ENCODE data around the gene LMF2.
A peak's percentile ranks its signal among the peaks of the same experiment; 100 is the strongest.

The LMF2 gene

DNA sequence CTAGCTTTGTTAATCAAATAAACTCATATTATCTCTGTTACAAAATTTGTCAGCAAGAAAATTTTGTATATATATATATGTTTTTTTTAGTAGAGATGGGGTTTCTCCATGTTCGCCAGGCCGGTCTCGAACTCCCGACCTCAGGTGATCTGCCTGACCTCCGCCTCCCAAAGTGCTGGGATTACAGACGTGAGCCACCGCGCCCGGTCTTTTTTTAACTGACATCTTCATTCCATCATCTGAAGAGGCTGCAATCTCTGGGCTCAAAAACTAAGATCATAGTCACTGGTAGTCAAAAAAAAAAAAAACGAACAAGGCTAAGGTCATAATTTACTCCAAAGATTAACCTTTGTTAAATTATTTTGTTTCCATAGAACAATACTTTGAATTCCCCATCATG, 32.9 kb upstream of the LMF2 start:
- ChIA-PET CTCF (interaction anchor here (0.8 to 1.8 kb wide), 4 partner anchors 15 to 23 kb away, joined by 3 to 11 read pairs (median 6); partner anchors contain the start of gene SCO2), POLR2A (interaction anchor here (2.2 kb wide), 1 partner anchor 15 kb away, joined by 19 read pairs; the partner anchor contains the start of gene SCO2)
- Histone ChIP-seq H3K27ac (ENCODE audit: extremely low read depth, low read depth, low read length) (no peak overlapping the region), H3K4me3 (ENCODE audit: low read depth, low read length) (no peak overlapping the region), H3K9me3 (ENCODE audit: control insufficient read depth, insufficient read depth, low read depth, low read length) (no peaks in the 10 kb centered on the region), H3K36me3 (ENCODE audit: control insufficient read depth in 2 of 2, insufficient read depth in 1 of 2, low read length in 2 of 2) (no peaks in the 10 kb centered on the region), H3K4me1 (ENCODE audit: control insufficient read depth, insufficient read depth, low read length) (peaks cover 8% of the 10 kb centered on the region; the same call in 1 of the 2 replicates)
- TF ChIP-seq, protein P1, sequence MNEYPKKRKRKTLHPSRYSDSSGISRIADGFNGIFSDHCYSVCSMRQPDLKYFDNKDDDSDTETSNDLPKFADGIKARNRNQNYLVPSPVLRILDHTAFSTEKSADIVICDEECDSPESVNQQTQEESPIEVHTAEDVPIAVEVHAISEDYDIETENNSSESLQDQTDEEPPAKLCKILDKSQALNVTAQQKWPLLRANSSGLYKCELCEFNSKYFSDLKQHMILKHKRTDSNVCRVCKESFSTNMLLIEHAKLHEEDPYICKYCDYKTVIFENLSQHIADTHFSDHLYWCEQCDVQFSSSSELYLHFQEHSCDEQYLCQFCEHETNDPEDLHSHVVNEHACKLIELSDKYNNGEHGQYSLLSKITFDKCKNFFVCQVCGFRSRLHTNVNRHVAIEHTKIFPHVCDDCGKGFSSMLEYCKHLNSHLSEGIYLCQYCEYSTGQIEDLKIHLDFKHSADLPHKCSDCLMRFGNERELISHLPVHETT (tag by site-specific recombination; IDR thresholded peaks at IDR 0.05) = no peak
- TF ChIP-seq, protein P2, sequence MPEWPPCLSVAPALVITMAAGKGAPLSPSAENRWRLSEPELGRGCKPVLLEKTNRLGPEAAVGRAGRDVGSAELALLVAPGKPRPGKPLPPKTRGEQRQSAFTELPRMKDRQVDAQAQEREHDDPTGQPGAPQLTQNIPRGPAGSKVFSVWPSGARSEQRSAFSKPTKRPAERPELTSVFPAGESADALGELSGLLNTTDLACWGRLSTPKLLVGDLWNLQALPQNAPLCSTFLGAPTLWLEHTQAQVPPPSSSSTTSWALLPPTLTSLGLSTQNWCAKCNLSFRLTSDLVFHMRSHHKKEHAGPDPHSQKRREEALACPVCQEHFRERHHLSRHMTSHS (tag by site-specific recombination; IDR thresholded peaks at IDR 0.05) = no peak
- no peak for TF ChIP-seq ZIC2 (tag by site-specific recombination; IDR thresholded peaks at IDR 0.05)
- no peak for TF ChIP-seq TRIM28 (IDR thresholded peaks at IDR 0.05; ENCODE audit: borderline replicate concordance, low read length)
- TF ChIP-seq ZNF211 (tag by site-specific recombination; IDR thresholded peaks at IDR 0.05; ENCODE audit: low read depth) = no peak
- TF ChIP-seq HOXD13 (CRISPR knock-in tag; IDR thresholded peaks at IDR 0.05; ENCODE audit: borderline replicate concordance) = no peak
- no peak for TF ChIP-seq ZNF548 (tag by site-specific recombination; IDR thresholded peaks at IDR 0.05)
- no peak for TF ChIP-seq ZBTB21 (tag by site-specific recombination; IDR thresholded peaks at IDR 0.05)
- TF ChIP-seq, protein P3, sequence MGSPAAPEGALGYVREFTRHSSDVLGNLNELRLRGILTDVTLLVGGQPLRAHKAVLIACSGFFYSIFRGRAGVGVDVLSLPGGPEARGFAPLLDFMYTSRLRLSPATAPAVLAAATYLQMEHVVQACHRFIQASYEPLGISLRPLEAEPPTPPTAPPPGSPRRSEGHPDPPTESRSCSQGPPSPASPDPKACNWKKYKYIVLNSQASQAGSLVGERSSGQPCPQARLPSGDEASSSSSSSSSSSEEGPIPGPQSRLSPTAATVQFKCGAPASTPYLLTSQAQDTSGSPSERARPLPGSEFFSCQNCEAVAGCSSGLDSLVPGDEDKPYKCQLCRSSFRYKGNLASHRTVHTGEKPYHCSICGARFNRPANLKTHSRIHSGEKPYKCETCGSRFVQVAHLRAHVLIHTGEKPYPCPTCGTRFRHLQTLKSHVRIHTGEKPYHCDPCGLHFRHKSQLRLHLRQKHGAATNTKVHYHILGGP (tag by site-specific recombination; IDR thresholded peaks at IDR 0.05) = no peak
- TF ChIP-seq GLIS2 (tag by site-specific recombination; IDR thresholded peaks at IDR 0.05) = no peak
- TF ChIP-seq ZBTB8A (tag by site-specific recombination; IDR thresholded peaks at IDR 0.05) = no peak

DNA sequence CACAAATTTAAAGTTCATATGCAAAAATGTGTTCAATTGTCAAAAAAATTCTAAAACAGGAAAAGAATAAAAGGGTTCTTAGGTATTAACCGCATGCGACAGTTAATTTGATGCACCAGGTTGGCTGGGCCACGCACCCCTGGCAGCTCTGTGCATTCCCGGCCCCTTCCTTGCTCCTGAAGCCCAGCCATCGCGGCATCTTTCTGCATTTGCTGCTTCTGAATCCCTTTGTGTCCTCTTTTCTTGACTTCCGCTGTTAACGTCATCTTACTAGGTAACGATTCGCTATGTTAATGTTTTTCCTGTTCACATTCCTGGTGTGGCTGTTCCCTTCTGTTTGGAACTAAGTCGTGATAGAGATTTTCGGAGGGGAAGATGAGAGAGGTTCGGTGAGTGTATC, 30.3 kb upstream of the LMF2 start:
- CTCF ChIA-PET = interaction anchor here (0.9 to 1.4 kb wide), 3 partner anchors 12 to 26 kb away, joined by 4 to 8 read pairs (median 4); partner anchors contain the start of gene SCO2
- POLR2A ChIA-PET = interaction anchor here (1.5 kb wide), 1 partner anchor 12 kb away, joined by 5 read pairs; the partner anchor contains the start of gene SCO2
- Histone ChIP-seq H3K36me3 (ENCODE audit: control insufficient read depth in 2 of 2, insufficient read depth in 1 of 2, low read length in 2 of 2) (no peaks in the 10 kb centered on the region), H3K4me3 (ENCODE audit: low read depth, low read length) (no peak overlapping the region), H3K9me3 (ENCODE audit: control insufficient read depth, insufficient read depth, low read depth, low read length) (no peaks in the 10 kb centered on the region), H3K4me1 (ENCODE audit: control insufficient read depth, insufficient read depth, low read length) (peaks cover 8% of the 10 kb centered on the region; the same call in 1 of the 2 replicates), H3K27ac (ENCODE audit: extremely low read depth, low read depth, low read length) (no peak overlapping the region)
- no peak for TF ChIP-seq GLIS2 (tag by site-specific recombination; IDR thresholded peaks at IDR 0.05)
- TF ChIP-seq ZNF19 (tag by site-specific recombination; IDR thresholded peaks at IDR 0.05; ENCODE audit: low read depth) = no peak
- TF ChIP-seq ZNF391 (tag by site-specific recombination; IDR thresholded peaks at IDR 0.05; ENCODE audit: borderline replicate concordance, low read depth) = no peak
- TF ChIP-seq, protein P4, sequence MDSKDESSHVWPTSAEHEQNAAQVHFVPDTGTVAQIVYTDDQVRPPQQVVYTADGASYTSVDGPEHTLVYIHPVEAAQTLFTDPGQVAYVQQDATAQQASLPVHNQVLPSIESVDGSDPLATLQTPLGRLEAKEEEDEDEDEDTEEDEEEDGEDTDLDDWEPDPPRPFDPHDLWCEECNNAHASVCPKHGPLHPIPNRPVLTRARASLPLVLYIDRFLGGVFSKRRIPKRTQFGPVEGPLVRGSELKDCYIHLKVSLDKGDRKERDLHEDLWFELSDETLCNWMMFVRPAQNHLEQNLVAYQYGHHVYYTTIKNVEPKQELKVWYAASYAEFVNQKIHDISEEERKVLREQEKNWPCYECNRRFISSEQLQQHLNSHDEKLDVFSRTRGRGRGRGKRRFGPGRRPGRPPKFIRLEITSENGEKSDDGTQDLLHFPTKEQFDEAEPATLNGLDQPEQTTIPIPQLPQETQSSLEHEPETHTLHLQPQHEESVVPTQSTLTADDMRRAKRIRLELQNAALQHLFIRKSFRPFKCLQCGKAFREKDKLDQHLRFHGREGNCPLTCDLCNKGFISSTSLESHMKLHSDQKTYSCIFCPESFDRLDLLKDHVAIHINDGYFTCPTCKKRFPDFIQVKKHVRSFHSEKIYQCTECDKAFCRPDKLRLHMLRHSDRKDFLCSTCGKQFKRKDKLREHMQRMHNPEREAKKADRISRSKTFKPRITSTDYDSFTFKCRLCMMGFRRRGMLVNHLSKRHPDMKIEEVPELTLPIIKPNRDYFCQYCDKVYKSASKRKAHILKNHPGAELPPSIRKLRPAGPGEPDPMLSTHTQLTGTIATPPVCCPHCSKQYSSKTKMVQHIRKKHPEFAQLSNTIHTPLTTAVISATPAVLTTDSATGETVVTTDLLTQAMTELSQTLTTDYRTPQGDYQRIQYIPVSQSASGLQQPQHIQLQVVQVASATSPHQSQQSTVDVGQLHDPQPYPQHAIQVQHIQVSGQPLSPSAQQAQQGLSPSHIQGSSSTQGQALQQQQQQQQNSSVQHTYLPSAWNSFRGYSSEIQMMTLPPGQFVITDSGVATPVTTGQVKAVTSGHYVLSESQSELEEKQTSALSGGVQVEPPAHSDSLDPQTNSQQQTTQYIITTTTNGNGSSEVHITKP (tag by site-specific recombination; IDR thresholded peaks at IDR 0.05) = 0 out of 2 replicates have a peak, but pooled peaks have one; percentile 49
- TF ChIP-seq ZNF311 (tag by site-specific recombination; IDR thresholded peaks at IDR 0.05; ENCODE audit: borderline replicate concordance) = no peak
- no peak for TF ChIP-seq ZBTB17 (tag by site-specific recombination; IDR thresholded peaks at IDR 0.05)
